Mesenchymal stem cell (in vitro differentiated cells and primary cell): Measurements from ENCODE around the gene KCNT1.

ENCODE experiments used
- DNase-seq: peaks from one replicate; pipeline ENCODE4 v3.0.0-alpha.2; 2013
- H2AFZ ChIP-seq: one replicate; pipeline ENCODE4 v1.6.1; 2013; ENCODE audit warnings: low read depth, mild to moderate bottlenecking, control low read depth, inconsistent platforms, low read length, moderate library complexity
- H2AK5ac ChIP-seq: 2 replicates; pipeline ENCODE4 v1.6.1; 2013; ENCODE audit warnings: low read length, moderate library complexity, mild to moderate bottlenecking, inconsistent platforms; ENCODE audit not compliant: severe bottlenecking
- H2BK120ac ChIP-seq: one replicate; pipeline ENCODE4 v1.6.1; 2013; ENCODE audit warnings: low read depth, mild to moderate bottlenecking, inconsistent platforms, low read length, moderate library complexity
- H2BK12ac ChIP-seq, 2 experiments: one replicate each; pipeline ENCODE4 v1.6.1; 2013; ENCODE audit warnings: inconsistent platforms in 2 of 2, low read length in 2 of 2, mild to moderate bottlenecking in 2 of 2, moderate library complexity in 2 of 2, control low read depth in 1 of 2
- H2BK15ac ChIP-seq: one replicate; pipeline ENCODE4 v1.6.1; 2013; ENCODE audit warnings: mild to moderate bottlenecking, low read depth, inconsistent platforms; ENCODE audit not compliant: poor library complexity, severe bottlenecking
- H2BK5ac ChIP-seq: 2 replicates; pipeline ENCODE4 v1.6.1; 2013; ENCODE audit warnings: low read depth, mild to moderate bottlenecking, low read length, control low read depth, inconsistent platforms; ENCODE audit not compliant: poor library complexity, severe bottlenecking
- H3K14ac ChIP-seq, 2 experiments: one replicate each; pipeline ENCODE4 v1.6.1; 2013; ENCODE audit warnings: inconsistent platforms in 2 of 2, low read length in 2 of 2, control low read depth in 1 of 2, mild to moderate bottlenecking in 1 of 2, moderate library complexity in 1 of 2
- H3K18ac ChIP-seq, 2 experiments: one replicate each; pipeline ENCODE4 v1.6.1; 2013; ENCODE audit warnings: inconsistent platforms in 2 of 2, low read length in 2 of 2, control low read depth in 1 of 2, low read depth in 1 of 2, mild to moderate bottlenecking in 1 of 2
- H3K23ac ChIP-seq, 2 experiments: one replicate each; pipeline ENCODE4 v1.6.1; 2013; ENCODE audit warnings: inconsistent platforms in 2 of 2, low read length in 2 of 2, mild to moderate bottlenecking in 2 of 2, moderate library complexity in 2 of 2, control low read depth in 1 of 2
- H3K27ac ChIP-seq: 2 replicates; pipeline ENCODE4 v1.5.1; 2013; ENCODE audit warnings: mild to moderate bottlenecking, moderate library complexity, low read length, control low read depth, inconsistent platforms; ENCODE audit not compliant: poor library complexity, severe bottlenecking
- H3K27me3 ChIP-seq, 2 experiments: 2 replicates each; pipeline versions ENCODE4 v1.6.1 to v1.7.0; 2013; ENCODE audit warnings: low read length in 2 of 2, mild to moderate bottlenecking in 2 of 2, moderate library complexity in 2 of 2, control low read depth in 1 of 2, inconsistent platforms in 1 of 2; ENCODE audit not compliant: control insufficient read depth in 1 of 2, insufficient read depth in 1 of 2
- H3K36me3 ChIP-seq, 2 experiments: 2 replicates each; pipeline versions ENCODE4 v1.6.1 to v1.7.0; 2013; ENCODE audit warnings: low read length in 2 of 2, control low read depth in 1 of 2, inconsistent platforms in 1 of 2, low read depth in 1 of 2, mild to moderate bottlenecking in 1 of 2; ENCODE audit not compliant: insufficient read depth in 2 of 2, control insufficient read depth in 1 of 2
- H3K4ac ChIP-seq, 2 experiments: one replicate each; pipeline ENCODE4 v1.6.1; 2013; ENCODE audit warnings: inconsistent platforms in 2 of 2, low read length in 2 of 2, mild to moderate bottlenecking in 2 of 2, moderate library complexity in 2 of 2, control low read depth in 1 of 2, low read depth in 1 of 2
- H3K4me1 ChIP-seq: 2 replicates; pipeline ENCODE4 v1.6.1; 2013; ENCODE audit warnings: low read depth, low read length, control low read depth; ENCODE audit not compliant: control insufficient read depth, insufficient read depth
- H3K4me2 ChIP-seq: 2 replicates; pipeline ENCODE4 v1.6.1; 2013; ENCODE audit warnings: low read length, mild to moderate bottlenecking, inconsistent platforms; ENCODE audit not compliant: poor library complexity, severe bottlenecking
- H3K4me3 ChIP-seq, 2 experiments: 2 replicates each; pipeline versions ENCODE4 v1.5.1 to v1.7.0; 2013; ENCODE audit warnings: low read length in 2 of 2, mild to moderate bottlenecking in 2 of 2, control low read depth in 1 of 2, low read depth in 1 of 2; ENCODE audit not compliant: insufficient read depth in 1 of 2
- H3K79me1 ChIP-seq: replicated peaks from 2 replicates; pipeline ENCODE4 v1.6.1; 2013; ENCODE audit warnings: mild to moderate bottlenecking, control low read depth, low read length, inconsistent platforms; ENCODE audit not compliant: poor library complexity, severe bottlenecking
- H3K9ac ChIP-seq: 2 replicates; pipeline ENCODE4 v1.7.0; 2013; ENCODE audit warnings: mild to moderate bottlenecking, low read length, moderate library complexity
- H3K9me3 ChIP-seq: 2 replicates; pipeline ENCODE4 v1.7.0; 2013; ENCODE audit warnings: mild to moderate bottlenecking, low read length; ENCODE audit not compliant: control insufficient read depth
- H4K8ac ChIP-seq: one replicate; pipeline ENCODE4 v1.6.1; 2013; ENCODE audit warnings: inconsistent platforms, mild to moderate bottlenecking, low read length, moderate library complexity
- H4K91ac ChIP-seq: one replicate; pipeline ENCODE4 v1.6.1; 2013; ENCODE audit warnings: mild to moderate bottlenecking, low read length, inconsistent platforms
- WGBS: methylation state at CpG from one replicate; pipeline ENCODE4 v1.1.7; 2013; ENCODE audit warnings: mixed read lengths; 5-methylcytosine and 5-hydroxymethylcytosine counted together

KCNT1 gene

DNA sequence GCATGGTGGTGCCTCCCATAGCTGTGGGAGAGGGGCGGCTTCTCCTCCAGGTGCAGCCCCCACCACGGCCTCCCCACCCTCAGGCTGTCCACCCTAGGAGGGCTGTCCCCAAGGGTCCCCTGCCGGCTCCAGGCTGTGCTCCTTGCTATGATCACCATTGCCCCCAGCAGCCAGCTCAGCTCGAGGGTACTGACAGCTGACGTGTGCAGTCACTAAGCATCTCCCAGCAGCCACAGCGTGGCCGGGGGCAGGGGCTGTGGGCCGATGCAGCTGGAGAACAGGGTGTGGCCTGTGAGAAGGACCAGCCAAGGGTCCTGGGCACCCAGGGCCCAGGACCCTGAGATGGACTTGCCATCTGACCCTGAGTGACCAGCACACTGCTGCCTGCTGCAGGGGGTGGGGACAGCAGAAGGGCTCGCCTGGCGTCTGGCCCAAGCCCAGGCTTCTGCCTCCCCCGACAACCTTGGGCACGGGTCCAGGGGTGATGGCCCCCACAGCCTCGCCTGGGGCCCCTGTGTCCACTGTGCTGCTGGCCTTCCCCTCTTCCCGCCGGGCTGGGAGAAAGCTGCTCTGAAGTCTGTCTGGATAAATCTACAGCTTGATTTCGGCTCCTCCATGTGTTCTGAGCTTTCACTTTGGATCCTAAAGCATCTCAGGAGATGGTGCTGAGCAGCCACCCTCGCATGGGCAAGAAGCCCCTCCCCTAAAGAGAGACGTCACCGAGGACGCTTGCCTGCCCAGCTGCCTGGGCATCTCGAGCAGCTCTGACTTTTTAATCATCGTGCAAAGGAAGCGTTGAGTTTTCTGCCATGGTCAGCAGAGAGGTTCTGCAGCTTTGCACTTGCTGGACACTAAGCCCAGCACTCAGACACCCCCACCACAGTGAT is 5.5 kb downstream of the KCNT1 start:
- WGBS = 60% methylated on average over 23 of the region's 23 CpGs
- H3K4me2 ChIP-seq = no peak overlapping the region
- no peak overlapping the region for H2AK5ac ChIP-seq
- H2BK12ac ChIP-seq = no peak overlapping the region
- H4K8ac ChIP-seq = no peak overlapping the region
- no peak overlapping the region for H3K4ac ChIP-seq
- no peak overlapping the region for H3K23ac ChIP-seq
- no peak overlapping the region for H3K27ac ChIP-seq
- H3K4me1 ChIP-seq = no peaks in the 10 kb centered on the region
- no peak for DNase-seq
- H4K91ac ChIP-seq = no peak overlapping the region
- H3K14ac ChIP-seq = no peak overlapping the region
- H3K9ac ChIP-seq = no peak overlapping the region
- H3K9me3 ChIP-seq = no peaks in the 10 kb centered on the region
- H3K79me1 ChIP-seq = no peaks in the 10 kb centered on the region
- H2BK5ac ChIP-seq = no peak overlapping the region
- no peak overlapping the region for H3K4me3 ChIP-seq
- no peak overlapping the region for H3K18ac ChIP-seq
- H2BK15ac ChIP-seq = no peak overlapping the region
- H3K36me3 ChIP-seq = no peaks in the 10 kb centered on the region
- H2BK120ac ChIP-seq = no peak overlapping the region
- H2AFZ ChIP-seq = no peak overlapping the region
- peaks cover 13 to 72% of the 10 kb centered on the region in 2 experiments for H3K27me3 ChIP-seq

DNA sequence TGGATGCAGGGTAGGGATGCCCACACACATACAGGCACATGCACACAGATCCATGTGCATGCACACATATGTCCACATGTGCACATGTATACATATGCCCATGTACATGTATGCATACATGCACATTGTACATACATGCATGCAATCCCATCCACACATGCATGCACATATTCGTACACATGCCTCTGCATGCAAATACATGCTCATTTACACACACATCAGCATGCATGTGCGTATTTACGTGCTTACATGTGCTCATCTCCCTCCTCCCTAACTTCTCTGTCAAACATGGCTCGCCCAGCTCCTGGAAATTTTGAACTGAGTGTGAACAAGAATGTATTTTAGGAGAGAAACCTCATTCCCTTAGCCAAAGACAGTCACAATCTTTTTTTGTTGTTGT is 6.2 kb downstream of the KCNT1 start:
- H2BK120ac ChIP-seq = no peak overlapping the region
- H2BK15ac ChIP-seq = no peak overlapping the region
- no peaks in the 10 kb centered on the region for H3K79me1 ChIP-seq
- H2BK5ac ChIP-seq = no peak overlapping the region
- H3K9me3 ChIP-seq = no peaks in the 10 kb centered on the region
- no peak overlapping the region for H2AK5ac ChIP-seq
- H3K4me2 ChIP-seq = no peak overlapping the region
- no peak overlapping the region for H3K14ac ChIP-seq
- H3K23ac ChIP-seq = no peak overlapping the region
- no peak overlapping the region for H3K27ac ChIP-seq
- H4K91ac ChIP-seq = no peak overlapping the region
- no peak overlapping the region for H2BK12ac ChIP-seq
- peaks cover 13 to 73% of the 10 kb centered on the region in 2 experiments for H3K27me3 ChIP-seq
- no peaks in the 10 kb centered on the region for H3K36me3 ChIP-seq
- no peaks in the 10 kb centered on the region for H3K4me1 ChIP-seq
- no peak overlapping the region for H3K4ac ChIP-seq
- no peak overlapping the region for H3K9ac ChIP-seq
- no peak overlapping the region for H3K4me3 ChIP-seq
- DNase-seq = no peak
- 85% methylated on average over 3 of the region's 4 CpGs for WGBS
- no peak overlapping the region for H4K8ac ChIP-seq
- no peak overlapping the region for H3K18ac ChIP-seq
- H2AFZ ChIP-seq = no peak overlapping the region

DNA sequence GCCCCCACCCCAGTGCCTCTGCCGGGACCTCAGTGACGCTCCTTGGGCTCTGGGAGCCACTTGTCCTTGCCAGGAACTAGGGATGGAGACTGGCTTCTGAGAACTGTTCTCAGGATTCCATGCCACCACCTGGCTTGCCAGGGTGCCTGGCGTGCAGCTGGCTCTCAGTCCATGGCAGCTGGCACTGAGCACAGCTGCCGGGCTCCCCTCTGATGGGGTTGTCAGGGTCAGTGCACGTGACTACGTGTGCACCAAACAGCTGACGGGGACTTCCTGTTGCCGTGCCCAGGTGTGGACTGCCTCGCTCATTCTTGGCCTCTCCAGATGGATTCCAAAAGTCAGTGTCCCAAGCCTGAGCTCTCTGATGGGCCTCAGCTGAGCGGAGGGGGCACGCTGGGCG is 9.4 kb downstream of the KCNT1 start:
- 81% methylated on average over 12 of the region's 12 CpGs for WGBS
- no peak overlapping the region for H2BK120ac ChIP-seq

DNA sequence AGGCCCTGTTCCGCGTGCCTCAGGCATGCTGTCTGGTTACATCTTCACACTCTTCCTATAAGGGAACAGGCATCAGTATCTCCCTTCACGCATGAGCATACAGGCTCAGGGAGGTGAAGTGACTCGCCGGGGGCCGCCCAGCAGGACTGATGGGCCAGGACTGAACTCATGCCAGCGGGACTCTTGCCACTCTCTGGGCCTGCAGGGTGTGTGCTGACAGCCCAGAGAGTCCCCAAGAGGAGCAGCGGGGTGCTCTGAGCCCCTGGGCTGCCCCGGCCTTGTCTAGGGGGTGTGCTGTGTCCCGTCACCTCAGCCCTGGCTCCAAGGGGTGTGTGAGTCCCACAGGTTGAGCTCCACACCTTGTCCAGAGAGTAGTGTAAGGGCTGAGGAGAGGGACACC is 9.9 kb downstream of the KCNT1 start:
- Histone ChIP-seq H3K27ac (no peak overlapping the region), H3K23ac (no peak overlapping the region), H3K27me3 (peaks cover 42 to 73% of the 10 kb centered on the region in 2 experiments), H2BK120ac (no peak overlapping the region), H2BK5ac (no peak overlapping the region), H2AFZ (no peak overlapping the region), H3K9me3 (no peaks in the 10 kb centered on the region), H3K36me3 (no peaks in the 10 kb centered on the region), H3K4me2 (no peak overlapping the region), H2AK5ac (no peak overlapping the region), H3K18ac (no peak overlapping the region), H3K4ac (no peak overlapping the region), H3K4me3 (no peak overlapping the region), H3K9ac (no peak overlapping the region), H3K4me1 (peaks cover 3% of the 10 kb centered on the region), H4K8ac (no peak overlapping the region), H4K91ac (no peak overlapping the region), H2BK15ac (no peak overlapping the region), H2BK12ac (no peak overlapping the region), H3K14ac (no peak overlapping the region), H3K79me1 (no peaks in the 10 kb centered on the region)
- no peak for DNase-seq
- WGBS = 74% methylated on average over 9 of the region's 10 CpGs

More for the DNA sequence above, 9.4 kb downstream of the KCNT1 start:
- peaks cover 3% of the 10 kb centered on the region for H3K4me1 ChIP-seq
- H3K9ac ChIP-seq = no peak overlapping the region
- no peak overlapping the region for H4K91ac ChIP-seq
- H3K18ac ChIP-seq = no peak overlapping the region
- no peak overlapping the region for H2AFZ ChIP-seq
- no peak overlapping the region for H2AK5ac ChIP-seq
- no peak overlapping the region for H3K4ac ChIP-seq
- no peak overlapping the region for H3K27ac ChIP-seq
- H2BK5ac ChIP-seq = no peak overlapping the region
- no peak overlapping the region for H3K14ac ChIP-seq
- peaks cover 37 to 73% of the 10 kb centered on the region in 2 experiments for H3K27me3 ChIP-seq
- no peak overlapping the region for H2BK12ac ChIP-seq
- no peak overlapping the region for H2BK15ac ChIP-seq
- no peak overlapping the region for H4K8ac ChIP-seq
- H3K9me3 ChIP-seq = no peaks in the 10 kb centered on the region
- DNase-seq = no peak
- no peaks in the 10 kb centered on the region for H3K36me3 ChIP-seq
- H3K4me3 ChIP-seq = no peak overlapping the region
- H3K79me1 ChIP-seq = no peaks in the 10 kb centered on the region
- no peak overlapping the region for H3K4me2 ChIP-seq
- H3K23ac ChIP-seq = no peak overlapping the region
